Activated T-helper 1 cell treated with anti-CD3 and anti-CD28 coated beads, Interleukin-12 subunit alpha, Interleukin-12 subunit beta, Interleukin-2, Interleukin-4 antibody, amounts not matched to agents 30 ng/mL and 10 ng/mL and 1 ng/mL, durations not matched to agents 14 hours and 24 hours and 36 hours (primary cell): ENCODE data around the gene TTLL4. TPM values are rescaled to one million over a fixed set of nuclear protein-coding genes. Genes with fewer than 3 reads are reported as not detected.

Source experiments
- DNase-seq: peaks from one replicate; pipeline ENCODE4 v3.0.0; 2021; ENCODE audit warnings: low spot score
- H3K27ac Mint-ChIP-seq: one replicate; pipeline ENCODE4 v1.8.0; 2021; ENCODE audit warnings: mild to moderate bottlenecking, mixed read lengths
- H3K27me3 Mint-ChIP-seq: one replicate; pipeline ENCODE4 v1.8.0; 2022; ENCODE audit warnings: mild to moderate bottlenecking, moderate library complexity, mixed read lengths; ENCODE audit not compliant: insufficient read depth
- H3K36me3 Mint-ChIP-seq: one replicate; pipeline ENCODE4 v1.8.0; 2021; ENCODE audit warnings: low read depth, mixed read lengths
- H3K4me1 Mint-ChIP-seq: one replicate; pipeline ENCODE4 v1.8.0; 2021; ENCODE audit warnings: low read depth, mixed read lengths
- H3K4me3 Mint-ChIP-seq: one replicate; pipeline ENCODE4 v1.8.0; 2021; ENCODE audit warnings: mild to moderate bottlenecking, moderate library complexity, mixed read lengths
- H3K9me3 Mint-ChIP-seq: one replicate; pipeline ENCODE4 v1.8.0; 2021; ENCODE audit warnings: mixed read lengths
- intact Hi-C: fragments of 100-400 bp; cut with micrococcal nuclease; formaldehyde crosslinking; loops from one replicate; pipeline ENCODE4 v1.15.1; 2024
- total RNA-seq: library from RNA; stranded (reverse); gene quantifications from 2 replicates; pipeline ENCODE4 v1.2.3, GENCODE V29; 2022

TTLL4 gene
- total RNA-seq, 1 donor from 2014 or later: 78.3 TPM

DNA sequence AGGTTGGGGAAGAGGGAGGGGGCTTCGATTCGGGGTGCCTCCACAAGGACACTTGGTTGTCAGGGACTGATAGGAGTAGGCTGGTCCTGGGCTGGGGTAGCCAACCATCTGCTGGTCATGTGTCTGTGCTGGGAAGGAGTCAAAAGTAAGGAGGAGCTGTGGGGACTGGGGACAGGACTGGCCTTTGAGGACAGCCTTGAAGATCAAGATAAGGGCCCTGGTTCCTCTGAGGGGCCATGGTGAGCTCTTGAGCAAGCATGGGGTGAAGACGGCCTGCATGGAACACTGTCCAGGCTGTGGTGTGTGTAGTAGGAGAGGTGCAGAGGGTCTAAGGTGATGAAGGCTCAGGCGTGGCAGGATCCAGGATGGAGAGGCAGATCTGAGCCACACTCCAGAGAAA, 73.1 kb downstream of the TTLL4 start:
- Mint-ChIP-seq H3K36me3 (peaks cover 2% of the 10 kb centered on the region), H3K4me1 (peaks cover 6% of the 10 kb centered on the region), H3K27me3 (peaks cover 66% of the 10 kb centered on the region), H3K27ac (no peak overlapping the region), H3K4me3 (no peak overlapping the region), H3K9me3 (no peaks in the 10 kb centered on the region)
- intact Hi-C loops: no loop called here
- DNase-seq: no peak

DNA sequence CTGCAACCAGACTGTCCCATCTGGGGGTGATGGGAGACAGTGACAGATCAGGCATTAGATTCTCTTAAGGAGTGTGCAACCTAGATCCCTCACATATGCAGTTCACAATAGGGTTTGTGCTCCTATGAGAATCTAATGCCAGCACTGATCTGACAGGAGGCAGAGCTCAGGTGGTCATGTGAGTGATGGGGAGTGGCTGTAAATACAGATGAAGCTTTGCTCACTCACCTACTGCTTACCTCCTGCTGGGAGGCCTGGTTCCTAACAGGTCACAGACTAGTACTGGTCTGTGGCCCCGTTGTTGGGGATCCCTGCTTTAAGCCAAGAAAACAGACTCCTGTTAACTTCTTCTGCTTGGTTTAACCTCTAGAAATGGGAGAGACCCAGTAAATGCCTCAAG, 74.5 kb downstream of the TTLL4 start:
- H3K27ac Mint-ChIP-seq: no peak overlapping the region
- peaks cover 2% of the 10 kb centered on the region for H3K36me3 Mint-ChIP-seq
- intact Hi-C loops: no loop called here
- peaks cover 6% of the 10 kb centered on the region for H3K4me1 Mint-ChIP-seq
- no peaks in the 10 kb centered on the region for H3K9me3 Mint-ChIP-seq
- H3K4me3 Mint-ChIP-seq: no peak overlapping the region
- DNase-seq: no peak
- H3K27me3 Mint-ChIP-seq: peaks cover 59% of the 10 kb centered on the region

DNA sequence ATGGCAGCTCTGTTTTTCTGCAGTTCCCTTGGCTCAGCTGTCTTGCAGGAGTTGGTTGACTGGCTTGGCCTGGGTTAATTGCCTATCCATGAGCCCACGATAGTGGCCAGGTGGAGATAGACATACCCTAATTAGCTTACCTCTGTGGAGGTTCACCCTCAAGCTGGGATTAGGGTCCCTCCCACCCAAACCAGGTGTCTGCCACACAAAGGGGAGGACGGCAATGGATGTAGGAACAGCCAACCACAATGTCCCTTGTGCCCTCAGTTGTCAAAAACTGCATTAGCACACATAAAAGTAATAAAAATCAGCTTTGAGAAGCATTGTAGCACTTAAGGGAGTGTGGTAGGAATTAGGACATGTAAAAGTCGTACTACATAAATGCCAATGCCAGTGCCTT, 75.5 kb downstream of the TTLL4 start:
- Mint-ChIP-seq H3K9me3 (no peaks in the 10 kb centered on the region), H3K4me3 (no peak overlapping the region), H3K27ac (no peak overlapping the region), H3K4me1 (peaks cover 5% of the 10 kb centered on the region), H3K27me3 (peaks cover 54% of the 10 kb centered on the region), H3K36me3 (peaks cover 2% of the 10 kb centered on the region)
- DNase-seq: no peak
- intact Hi-C loops: no loop called here

DNA sequence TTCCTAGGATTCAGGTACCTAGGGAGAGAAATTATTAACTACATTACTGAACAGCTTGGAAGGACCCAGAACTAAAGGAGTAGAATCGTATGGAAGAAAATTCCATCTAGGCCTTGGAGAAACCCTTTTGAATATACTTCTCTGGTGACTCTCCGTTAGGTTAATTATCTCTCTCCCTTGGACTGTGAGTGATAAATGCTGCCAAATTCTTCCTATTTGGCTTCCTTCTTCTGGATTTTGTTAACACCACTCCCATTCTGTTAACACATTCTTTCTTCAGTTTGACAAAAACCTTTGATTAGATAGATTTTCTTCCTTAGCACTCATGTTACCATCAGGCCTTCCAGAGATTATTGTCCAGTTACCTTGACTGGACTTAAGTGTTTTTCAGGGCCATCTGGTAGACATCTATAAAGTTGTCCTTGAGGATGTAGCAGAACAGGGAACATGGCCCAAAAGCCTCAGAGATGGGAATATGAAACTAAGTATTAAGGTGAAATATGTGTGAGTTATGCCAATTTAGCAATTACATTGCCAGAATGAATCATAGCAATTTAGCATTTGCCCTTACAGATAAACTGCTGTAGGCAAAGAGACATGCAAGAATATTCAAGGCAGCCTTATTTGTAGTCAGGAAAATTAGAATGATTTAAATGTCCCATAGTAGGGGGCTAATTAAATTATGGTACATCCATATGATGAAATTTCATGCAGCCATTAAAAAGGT, 78.1 kb downstream of the TTLL4 start:
- DNase-seq: no peak
- no peaks in the 10 kb centered on the region for H3K9me3 Mint-ChIP-seq
- H3K4me3 Mint-ChIP-seq: no peak overlapping the region
- peaks cover 42% of the 10 kb centered on the region for H3K27me3 Mint-ChIP-seq
- no peaks in the 10 kb centered on the region for H3K4me1 Mint-ChIP-seq
- H3K27ac Mint-ChIP-seq: no peak overlapping the region
- intact Hi-C loops: no loop called here
- H3K36me3 Mint-ChIP-seq: no peaks in the 10 kb centered on the region

DNA sequence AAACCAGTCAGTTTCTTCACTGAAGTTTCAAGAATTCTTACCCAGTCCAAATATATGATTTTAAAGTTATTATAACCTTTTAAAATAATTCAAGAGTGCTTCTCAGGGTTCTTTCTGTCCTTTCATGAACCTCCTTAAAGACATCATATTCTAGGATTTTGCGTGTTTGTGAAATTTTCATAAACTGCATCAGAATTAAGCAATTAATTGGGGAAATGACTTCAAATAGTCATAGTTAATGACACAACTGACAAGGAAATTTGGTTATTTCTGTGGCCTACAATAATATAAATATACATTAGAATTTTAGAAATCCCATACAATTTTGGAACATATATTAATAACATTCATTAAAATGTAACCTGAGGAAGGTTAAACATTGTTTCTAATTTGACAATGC, 81.8 kb downstream of the TTLL4 start:
- no peak for DNase-seq
- H3K4me3 Mint-ChIP-seq: no peak overlapping the region
- no peaks in the 10 kb centered on the region for H3K9me3 Mint-ChIP-seq
- intact Hi-C loops: no loop called here
- H3K4me1 Mint-ChIP-seq: no peaks in the 10 kb centered on the region
- H3K36me3 Mint-ChIP-seq: no peaks in the 10 kb centered on the region
- peaks cover 23% of the 10 kb centered on the region for H3K27me3 Mint-ChIP-seq
- no peak overlapping the region for H3K27ac Mint-ChIP-seq

DNA sequence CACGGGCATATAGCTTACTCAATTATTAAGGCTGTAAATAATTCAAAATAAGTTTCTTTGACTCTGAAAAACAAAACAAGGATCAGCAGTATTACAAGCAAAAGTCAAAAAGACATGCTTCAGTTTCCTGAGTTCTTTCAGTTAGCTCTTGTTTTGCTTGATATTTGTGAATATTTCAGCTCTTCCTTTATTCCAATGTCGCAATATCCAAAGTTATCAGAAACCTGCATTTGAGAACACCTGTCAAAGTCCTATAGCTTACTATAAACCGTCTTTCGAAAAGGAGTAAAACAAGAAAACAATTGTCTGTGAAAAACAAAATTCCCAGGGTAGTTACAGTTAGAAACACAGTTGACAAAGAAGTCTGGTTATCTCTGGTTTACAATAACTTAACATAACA, 86.1 kb downstream of the TTLL4 start:
- peaks cover 31% of the 10 kb centered on the region for H3K27me3 Mint-ChIP-seq
- no peaks in the 10 kb centered on the region for H3K36me3 Mint-ChIP-seq
- no peaks in the 10 kb centered on the region for H3K4me1 Mint-ChIP-seq
- no peak overlapping the region for H3K4me3 Mint-ChIP-seq
- no peak overlapping the region for H3K27ac Mint-ChIP-seq
- no peak for DNase-seq
- H3K9me3 Mint-ChIP-seq: no peaks in the 10 kb centered on the region
- intact Hi-C loops: no loop called here

DNA sequence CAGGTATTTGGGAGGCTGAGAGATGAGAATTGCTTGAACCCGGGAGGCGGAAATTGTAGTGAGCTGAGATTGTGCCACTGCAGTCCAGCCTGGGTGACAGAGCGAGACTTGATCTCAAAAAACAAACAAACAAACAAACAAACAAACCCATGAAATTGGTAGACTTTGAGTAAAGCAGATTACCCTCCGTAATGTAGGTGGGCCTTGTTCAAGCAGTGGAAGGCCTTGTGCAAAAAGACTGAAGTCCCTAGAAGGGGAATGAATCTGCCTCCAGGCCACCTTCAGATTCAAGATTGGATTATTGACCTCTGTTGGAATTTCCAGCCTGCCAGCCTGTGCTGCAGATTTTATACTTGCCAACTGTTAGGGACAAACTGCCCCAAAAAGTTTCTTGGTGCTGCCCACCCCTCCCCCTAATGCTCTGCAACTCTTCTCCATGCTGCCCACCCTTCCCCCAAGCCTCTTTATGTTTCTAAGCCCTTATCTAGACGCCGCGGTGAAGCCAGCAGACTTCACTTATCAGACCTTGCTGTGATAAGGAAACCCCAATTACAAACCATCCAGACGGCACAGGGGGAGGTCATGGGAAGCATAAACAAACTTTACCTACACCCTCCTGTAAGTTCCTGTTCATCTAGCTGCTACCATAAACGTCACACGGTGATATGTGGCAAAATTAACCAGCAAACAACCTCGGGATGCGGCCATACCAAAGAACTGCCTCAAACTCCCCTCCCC, 88.3 kb downstream of the TTLL4 start:
- Mint-ChIP-seq H3K27me3 (peaks cover 28% of the 10 kb centered on the region), H3K27ac (no peak overlapping the region), H3K9me3 (peaks cover under 1% of the 10 kb centered on the region), H3K4me3 (no peak overlapping the region), H3K36me3 (no peaks in the 10 kb centered on the region), H3K4me1 (no peaks in the 10 kb centered on the region)
- intact Hi-C loops: no loop called here
- no peak for DNase-seq

DNA sequence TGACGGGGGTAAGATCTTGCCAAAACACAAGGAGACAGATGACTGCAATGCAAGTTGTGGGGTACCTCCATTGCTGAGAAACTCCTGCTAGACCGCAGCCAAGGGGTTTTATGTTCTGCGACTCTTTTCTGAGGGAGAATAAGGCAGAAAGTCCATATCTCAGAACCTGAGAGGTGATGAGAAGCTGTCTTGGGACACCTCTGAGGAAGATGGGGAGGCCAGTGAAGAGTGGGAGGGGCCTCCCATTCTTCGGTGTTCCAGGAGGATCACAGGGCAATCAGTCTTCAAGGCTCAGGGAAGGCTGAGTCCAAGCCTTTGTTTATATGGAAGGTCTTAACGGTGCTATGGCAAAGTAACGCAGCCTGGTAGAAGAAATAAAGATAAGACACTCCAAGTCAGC, 89.4 kb downstream of the TTLL4 start:
- DNase-seq: no peak
- peaks cover 6% of the 10 kb centered on the region for H3K9me3 Mint-ChIP-seq
- no peaks in the 10 kb centered on the region for H3K4me1 Mint-ChIP-seq
- H3K36me3 Mint-ChIP-seq: no peaks in the 10 kb centered on the region
- intact Hi-C loops: no loop called here
- peaks cover 29% of the 10 kb centered on the region for H3K27me3 Mint-ChIP-seq
- no peak overlapping the region for H3K4me3 Mint-ChIP-seq
- H3K27ac Mint-ChIP-seq: no peak overlapping the region

DNA sequence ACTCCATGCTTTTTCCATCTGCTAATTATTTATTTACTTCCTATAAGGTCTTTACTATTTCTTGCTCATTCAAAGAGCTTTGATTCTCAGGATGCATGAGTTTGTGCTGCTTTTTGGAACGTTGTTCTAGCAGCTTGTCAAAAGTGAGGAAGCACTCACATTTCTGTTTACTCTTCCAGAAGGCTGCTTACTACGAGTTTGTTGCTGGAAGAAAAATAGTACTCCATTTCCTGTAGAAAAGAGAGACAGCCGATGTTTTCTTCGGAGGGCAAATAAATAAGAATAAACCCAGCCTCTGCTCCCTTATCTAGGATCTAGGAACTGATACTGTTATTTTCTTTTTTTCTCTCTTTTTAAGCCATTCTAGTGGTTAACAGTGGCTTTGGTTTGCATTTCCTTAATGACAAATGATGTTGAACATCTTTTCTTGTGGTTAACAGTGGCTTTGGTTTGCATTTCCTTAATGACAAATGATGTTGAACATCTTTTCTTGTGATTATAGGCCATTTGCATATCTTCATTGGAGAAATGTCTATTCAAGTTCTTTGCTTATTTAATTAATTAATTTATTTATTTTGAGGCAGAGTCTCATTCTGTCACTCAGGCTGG, 91.9 kb downstream of the TTLL4 start:
- intact Hi-C loops: no loop called here
- no peak for DNase-seq
- Mint-ChIP-seq H3K4me1 (no peaks in the 10 kb centered on the region), H3K36me3 (no peaks in the 10 kb centered on the region), H3K9me3 (peaks cover 9% of the 10 kb centered on the region), H3K27ac (no peak overlapping the region), H3K27me3 (peaks cover 24% of the 10 kb centered on the region), H3K4me3 (no peak overlapping the region)

DNA sequence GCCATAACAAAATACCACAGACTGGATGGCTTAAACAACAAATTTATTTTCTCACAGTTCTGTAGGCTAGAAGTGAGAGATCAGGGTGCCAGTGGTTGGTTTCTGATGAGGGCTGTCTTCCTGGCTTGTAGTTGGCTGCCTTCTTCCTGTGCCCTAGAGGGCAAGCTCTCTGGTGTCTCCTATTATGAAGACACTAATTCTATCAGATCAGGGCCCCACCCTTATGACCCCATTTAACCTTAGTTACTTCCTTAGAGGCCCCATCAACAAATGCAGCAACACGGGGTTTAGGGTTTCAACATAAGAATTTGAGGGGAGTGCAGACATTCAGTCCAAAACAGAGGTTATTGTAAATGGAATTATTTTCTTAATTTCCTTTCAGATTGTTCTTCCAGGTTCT, 94.2 kb downstream of the TTLL4 start:
- no peak overlapping the region for H3K27ac Mint-ChIP-seq
- no peaks in the 10 kb centered on the region for H3K36me3 Mint-ChIP-seq
- DNase-seq: no peak
- no peak overlapping the region for H3K4me3 Mint-ChIP-seq
- H3K9me3 Mint-ChIP-seq: peaks cover 9% of the 10 kb centered on the region
- intact Hi-C loops: no loop called here
- H3K4me1 Mint-ChIP-seq: no peaks in the 10 kb centered on the region
- H3K27me3 Mint-ChIP-seq: peaks cover 12% of the 10 kb centered on the region

Other genes starting within 250 kb of the TTLL4 start
- 43.5 and 50.4 TPM in 2 replicates for gene USP37, start 142.5 kb upstream of the TTLL4 start, total RNA-seq
- 138 TPM in 2 replicates for gene CNOT9, start 142.0 kb upstream of the TTLL4 start, total RNA-seq
- gene PLCD4, start 102.9 kb upstream of the TTLL4 start, total RNA-seq: 0.54 and 0.62 TPM in 2 replicates
- 61.8 and 64.4 TPM in 2 replicates for gene ZNF142, start 51.2 kb upstream of the TTLL4 start, total RNA-seq
- gene BCS1L, start 51.2 kb upstream of the TTLL4 start, total RNA-seq: 85.1 and 85.3 TPM in 2 replicates
- 29.1 and 31.6 TPM in 2 replicates for gene RNF25, start 38.8 kb upstream of the TTLL4 start, total RNA-seq
- 15.9 TPM in 2 replicates for gene STK36, start 38.7 kb upstream of the TTLL4 start, total RNA-seq
- gene CYP27A1, start 71.3 kb downstream of the TTLL4 start, total RNA-seq: 0.24 and 0.39 TPM in 2 replicates
- gene PRKAG3, start 121.0 kb downstream of the TTLL4 start, total RNA-seq: not detected in 2 replicates
- gene WNT6, start 149.0 kb downstream of the TTLL4 start, total RNA-seq: not detected in 2 replicates
- 0.10 and 0.18 TPM in 2 replicates for gene WNT10A, start 170.0 kb downstream of the TTLL4 start, total RNA-seq
- not detected in 2 replicates for gene CDK5R2, start 248.8 kb downstream of the TTLL4 start, total RNA-seq